Gastroesophageal sphincter (tissue), 3 donors: ENCODE data around the gene EXOC6B.

Experiments
- CTCF ChIP-seq, 4 experiments: fragments of 200-600 bp in 2 of 4; fragments of 450-650 bp in 2 of 4; sonication (generic) in 1 of 4; IDR thresholded peaks; one replicate each; pipeline ENCODE4 v1.5.1; 2017 to 2019; ENCODE audit warnings: antibody characterized with exemption in 4 of 4, mild to moderate bottlenecking in 2 of 4, moderate library complexity in 2 of 4
- EP300 ChIP-seq: sonication (generic); formaldehyde crosslinking; IDR thresholded peaks from one replicate; pipeline ENCODE4 v1.6.1; 2017; ENCODE audit warnings: antibody characterized with exemption, mild to moderate bottlenecking
- POLR2A ChIP-seq, 2 donors: fragments of 450-650 bp; IDR thresholded peaks; one replicate each; pipeline ENCODE4 v1.6.1; 2017; ENCODE audit warnings: antibody characterized with exemption in 2 of 2, mild to moderate bottlenecking in 2 of 2, moderate library complexity in 1 of 2
- POLR2AphosphoS5 ChIP-seq: sonication (generic); formaldehyde crosslinking; IDR thresholded peaks from one replicate; pipeline ENCODE4 v1.6.1; 2017; ENCODE audit warnings: antibody characterized with exemption

- TF ChIP-seq POLR2AphosphoS5 (no peak), EP300 (no peak), CTCF (IDR thresholded peaks at IDR 0.05) (no peak), POLR2A (IDR thresholded peaks at IDR 0.05) (no peak)
Observed at GRCh38 chr2:72211350-72211749, 614.5 kb downstream of the EXOC6B start.
